RCC 7860 (cell line): Measurements from ENCODE around the gene ZNF821.
"Not testable (repeated sequence)": the region's sequence is repeated elsewhere in the genome, so short reads cannot be mapped to it uniquely, and the experiment has no call there.

Experiments used
- DNase-seq: peaks from one replicate; pipeline ENCODE4 v3.0.0-alpha.2; 2015; ENCODE audit warnings: low spot score
- FAIRE-seq: peaks from 2 replicates; lab custom pipeline; 2012; peaks lifted over from hg19 to GRCh38; lab: Jason Lieb, UNC

Gene ZNF821, protein sequence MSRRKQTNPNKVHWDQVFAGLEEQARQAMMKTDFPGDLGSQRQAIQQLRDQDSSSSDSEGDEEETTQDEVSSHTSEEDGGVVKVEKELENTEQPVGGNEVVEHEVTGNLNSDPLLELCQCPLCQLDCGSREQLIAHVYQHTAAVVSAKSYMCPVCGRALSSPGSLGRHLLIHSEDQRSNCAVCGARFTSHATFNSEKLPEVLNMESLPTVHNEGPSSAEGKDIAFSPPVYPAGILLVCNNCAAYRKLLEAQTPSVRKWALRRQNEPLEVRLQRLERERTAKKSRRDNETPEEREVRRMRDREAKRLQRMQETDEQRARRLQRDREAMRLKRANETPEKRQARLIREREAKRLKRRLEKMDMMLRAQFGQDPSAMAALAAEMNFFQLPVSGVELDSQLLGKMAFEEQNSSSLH

DNA sequence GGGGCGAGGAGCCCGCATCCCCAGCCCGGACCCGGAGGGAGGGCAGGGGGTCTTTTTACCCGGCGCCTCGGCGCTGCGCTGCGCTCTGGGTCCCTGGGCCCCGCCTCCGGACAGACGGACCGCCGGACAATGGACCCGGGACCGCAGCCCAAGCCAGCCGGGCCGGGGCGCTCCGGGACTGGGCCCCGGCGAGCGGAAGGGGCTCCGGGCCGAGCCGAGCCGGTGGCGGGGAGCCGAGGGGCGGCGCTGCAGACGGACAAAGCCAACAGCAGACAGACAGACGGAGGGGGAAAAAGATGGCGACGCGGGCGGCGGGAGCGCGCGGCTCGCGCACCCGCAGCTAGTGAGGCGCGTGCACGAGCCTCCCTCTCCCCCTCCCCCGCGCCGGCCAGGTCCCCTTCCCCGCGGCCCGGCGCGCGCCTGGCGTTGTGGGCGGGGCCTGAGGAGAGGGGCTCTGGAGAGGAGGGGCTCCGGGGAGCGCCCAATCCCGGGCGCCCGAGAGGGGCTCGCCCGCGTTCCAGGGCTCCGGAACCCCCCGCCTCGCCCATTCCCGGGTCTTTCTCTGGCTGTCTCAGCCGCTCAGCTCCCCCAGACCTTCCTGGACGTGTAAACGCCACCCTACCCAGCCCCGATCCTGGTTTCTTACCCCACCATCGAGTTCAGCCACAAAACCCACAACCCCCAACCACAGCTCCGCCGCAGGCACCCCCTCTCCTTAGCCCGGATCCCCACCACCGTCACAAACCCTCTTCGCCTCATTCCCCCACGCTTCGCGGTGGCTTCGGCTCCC is at the start of gene ZNF821:
TSS of gene ZNF821 (minus strand) at position 334 of the 790 bp plus-strand sequence. CDS start 4,236 bp downstream, outside the sequence.
- no peak for FAIRE-seq
- DNase-seq, result peak; percentile 23

DNA sequence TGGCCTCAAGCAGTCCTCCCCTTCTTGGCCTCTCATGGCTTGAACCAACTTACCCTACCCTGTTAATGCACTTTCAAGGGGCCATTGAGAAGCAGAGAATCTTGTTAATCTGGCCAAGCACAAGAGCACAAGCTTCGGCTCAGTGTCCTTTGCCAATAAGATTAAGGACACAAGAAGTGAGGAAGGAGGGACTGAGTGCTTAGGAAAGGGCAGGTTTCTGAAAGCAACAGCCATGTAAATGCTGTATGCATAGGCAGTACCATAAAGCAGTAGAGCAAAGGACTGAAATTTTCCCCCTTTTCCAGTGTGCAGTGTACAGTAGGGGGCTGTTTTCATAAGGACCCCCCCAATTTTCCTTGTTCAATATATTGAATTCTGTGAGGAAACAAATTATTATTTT is 49.0 kb upstream of the ZNF821 start:
- no peak for DNase-seq
- FAIRE-seq, result no peak

DNA sequence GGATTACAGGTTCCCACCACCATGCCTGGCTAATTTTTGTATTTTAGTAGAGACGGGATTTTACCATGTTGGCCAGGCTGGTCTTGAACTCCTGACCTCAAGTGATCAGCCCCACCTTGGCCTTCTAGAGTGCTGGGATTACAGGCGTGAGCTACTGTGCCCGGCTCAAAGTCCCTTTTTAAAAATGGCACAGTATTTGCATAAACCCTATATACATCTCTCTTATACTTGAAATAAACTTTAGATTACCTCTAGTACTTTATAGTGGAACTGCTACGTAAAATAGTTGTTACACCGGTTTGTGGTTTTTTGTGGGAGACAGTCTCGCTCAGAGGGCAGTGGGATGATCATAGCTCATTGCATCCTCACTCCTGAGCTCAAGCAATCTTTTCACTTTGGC is 47.6 kb upstream of the ZNF821 start:
- DNase-seq (no peak), FAIRE-seq (no peak)

DNA sequence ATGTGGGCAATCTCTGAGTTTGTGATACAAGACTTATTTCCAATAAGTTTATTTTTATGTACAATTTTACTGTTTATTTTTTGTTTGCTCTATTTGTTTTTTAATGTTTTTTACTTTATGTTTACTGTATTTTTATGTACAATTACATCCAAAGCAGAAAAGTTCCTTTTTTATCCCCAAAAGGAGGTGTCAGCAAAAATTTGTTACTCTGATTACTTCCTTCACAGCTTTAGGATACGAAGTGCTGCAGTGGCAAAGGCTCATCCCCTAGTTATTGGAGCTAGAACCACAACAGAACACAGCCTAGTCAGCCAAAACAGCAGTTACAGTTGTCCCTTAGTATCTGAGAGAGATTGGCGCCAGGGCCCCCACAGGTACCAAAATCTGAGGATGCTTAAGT is 47.0 kb upstream of the ZNF821 start:
- no peak for DNase-seq
- no peak for FAIRE-seq

DNA sequence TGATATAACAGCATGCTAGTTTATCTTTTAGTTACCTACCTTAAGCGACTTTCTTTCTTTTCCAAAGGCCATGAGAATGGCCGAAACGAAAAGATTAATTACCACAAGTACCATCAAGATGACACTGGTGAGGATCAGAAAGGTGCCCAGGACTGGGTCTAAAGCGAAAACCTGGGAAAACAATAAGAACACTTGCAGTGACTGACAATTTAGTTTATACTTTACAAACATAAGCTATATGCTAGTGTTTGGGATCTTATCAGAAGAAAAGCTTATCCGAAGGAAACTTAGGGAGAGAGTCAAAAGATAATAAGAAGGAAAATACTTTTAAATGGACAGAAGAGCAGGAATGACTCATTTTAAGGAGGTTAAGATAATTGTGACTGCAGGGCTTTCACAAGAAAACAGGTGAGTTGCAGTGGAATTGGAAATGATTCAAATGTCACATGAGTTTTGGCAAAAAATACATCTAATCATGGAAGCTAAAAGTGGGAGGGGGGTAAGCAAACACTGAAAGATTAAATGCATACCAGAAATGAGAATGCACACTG is 46.1 kb upstream of the ZNF821 start:
- no peak for FAIRE-seq
- DNase-seq, result no peak

DNA sequence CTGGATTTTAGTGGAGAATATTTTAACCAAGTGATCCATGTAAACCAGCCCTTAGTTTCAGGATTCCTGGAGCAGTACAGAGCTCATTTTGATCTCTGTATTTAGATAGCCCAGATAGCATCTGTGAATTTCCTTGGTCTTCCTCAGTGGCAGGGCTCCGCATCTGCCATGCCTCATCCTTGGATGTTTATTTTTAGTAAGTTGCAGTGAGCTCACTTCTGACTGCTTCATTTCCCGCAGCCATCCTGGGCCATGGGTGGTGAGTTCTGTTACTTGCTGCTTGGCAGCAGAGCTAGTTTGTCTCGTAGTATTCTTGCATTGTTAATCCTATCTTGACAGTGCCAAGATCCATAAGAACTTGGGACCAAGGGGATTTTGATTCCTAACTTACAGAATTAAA is 45.1 kb upstream of the ZNF821 start:
- no peak for FAIRE-seq
- DNase-seq, result peak; percentile 31

DNA sequence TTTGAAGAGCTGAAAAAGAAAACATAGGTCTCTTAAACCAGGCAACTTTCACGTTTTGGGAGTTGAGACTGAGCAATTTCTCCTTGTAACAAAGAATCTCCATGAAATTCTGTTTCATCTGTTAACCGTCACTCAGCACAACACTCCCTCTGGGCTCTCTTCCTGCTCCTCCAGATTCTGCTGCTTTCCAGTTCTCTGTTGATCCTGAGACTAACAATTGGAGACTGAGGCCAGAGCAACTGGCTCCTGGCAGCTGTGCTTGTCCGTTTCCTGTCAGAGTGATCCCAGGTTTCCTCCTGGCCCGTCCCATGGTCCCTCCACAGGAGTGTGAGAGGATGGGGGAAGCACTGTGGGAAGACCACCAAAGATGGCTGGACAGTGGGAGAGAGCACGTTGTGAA is 43.8 kb upstream of the ZNF821 start:
- FAIRE-seq, result no peak

DNA sequence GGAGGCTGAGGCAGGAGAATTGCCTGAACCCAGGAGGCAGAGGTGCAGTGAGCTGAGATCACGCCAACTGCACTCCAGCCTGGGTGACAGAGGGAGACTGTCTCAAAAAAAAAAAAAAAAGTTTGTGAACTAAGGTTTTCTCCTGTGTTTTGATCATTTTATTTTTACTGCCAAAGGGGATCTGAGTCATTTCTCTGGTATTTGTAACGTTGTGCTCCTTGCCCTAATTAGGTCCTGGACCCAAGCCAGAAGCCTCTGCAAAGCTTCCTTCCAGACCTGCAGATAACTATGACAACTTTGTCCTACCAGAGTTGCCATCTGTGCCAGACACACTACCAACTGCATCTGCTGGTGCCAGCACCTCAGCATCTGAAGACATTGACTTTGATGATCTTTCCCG is 43.4 kb upstream of the ZNF821 start:
- peak; percentile 61 for FAIRE-seq
- peak; percentile 83 for DNase-seq

More for the DNA sequence above, 43.8 kb upstream of the ZNF821 start:
- DNase-seq, result no peak

DNA sequence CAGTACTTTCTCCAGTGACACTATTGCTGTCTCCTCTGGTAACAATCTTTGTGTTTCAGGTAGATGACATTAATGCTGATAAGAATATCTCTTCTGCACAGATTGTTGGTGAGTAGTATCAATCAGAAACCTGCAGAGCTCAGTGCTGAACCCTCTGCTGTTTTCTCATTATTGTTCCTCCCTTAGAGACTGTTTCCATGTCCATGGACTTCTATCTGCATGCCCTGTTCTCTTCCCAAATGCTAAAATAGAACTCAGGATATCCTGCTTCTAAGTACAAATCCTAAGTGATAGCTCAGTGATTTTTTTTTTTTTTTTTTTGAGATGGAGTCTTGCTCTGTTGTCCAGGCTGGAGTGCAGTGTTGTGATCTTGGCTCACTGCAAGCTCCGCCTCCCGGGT is 40.7 kb upstream of the ZNF821 start:
- no peak for DNase-seq
- no peak for FAIRE-seq

DNA sequence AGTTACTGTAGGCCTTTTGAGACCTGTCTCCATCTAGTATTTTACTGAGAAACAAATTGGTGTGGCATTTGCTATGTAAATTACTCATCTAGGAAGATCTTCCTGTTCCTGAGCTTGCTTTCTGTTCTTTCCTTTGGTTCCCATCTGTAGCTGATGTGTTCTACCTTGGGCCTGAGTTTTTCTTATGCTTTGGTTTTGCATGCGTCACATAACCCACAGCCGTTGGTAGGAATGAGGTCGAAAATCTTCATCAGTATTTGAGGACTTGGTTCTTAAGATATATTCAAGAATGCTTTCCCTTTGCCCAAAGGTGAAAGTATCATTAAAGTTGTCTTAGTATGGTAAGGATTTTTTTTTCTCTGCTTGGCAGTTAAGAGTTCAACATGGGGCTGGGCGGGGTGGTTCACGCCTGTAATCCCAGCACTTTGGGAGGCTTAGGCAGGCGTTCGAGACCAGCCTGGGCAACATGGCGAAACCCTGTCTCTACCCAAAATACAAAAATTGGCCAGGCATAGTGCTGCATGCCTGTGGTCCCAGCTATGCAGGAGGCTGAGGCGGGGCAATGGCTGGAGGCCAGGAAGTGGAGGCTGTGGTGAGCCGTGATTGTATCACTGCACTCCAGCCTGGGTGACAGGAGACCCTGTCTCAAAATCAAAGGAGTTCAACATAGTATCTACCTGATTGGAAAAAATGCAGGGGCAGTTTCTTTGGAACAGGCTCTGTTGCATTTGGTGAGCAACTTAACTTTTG is 40.1 kb upstream of the ZNF821 start:
- FAIRE-seq, result no peak

DNA sequence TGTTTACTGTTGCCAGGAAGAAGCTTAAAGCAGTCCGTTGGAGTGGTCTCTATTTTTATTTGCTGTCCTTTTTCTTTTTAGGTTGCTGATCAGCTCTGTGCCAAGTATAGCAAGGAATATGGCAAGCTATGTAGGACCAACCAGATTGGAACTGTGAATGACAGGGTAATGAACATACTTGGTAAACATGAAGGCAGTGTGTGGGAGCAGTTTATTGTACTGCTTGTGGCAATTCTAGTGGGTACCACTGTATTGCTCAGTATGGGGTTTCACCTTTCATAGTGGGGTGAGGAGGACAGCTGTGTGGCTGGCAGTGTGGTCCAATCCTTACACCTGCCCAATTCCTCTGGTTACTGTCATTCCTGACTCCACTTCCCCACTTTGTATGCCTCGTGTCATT is 36.7 kb upstream of the ZNF821 start:
- no peak for FAIRE-seq
- DNase-seq, result no peak

More for the DNA sequence above, 40.1 kb upstream of the ZNF821 start:
- no peak for DNase-seq

DNA sequence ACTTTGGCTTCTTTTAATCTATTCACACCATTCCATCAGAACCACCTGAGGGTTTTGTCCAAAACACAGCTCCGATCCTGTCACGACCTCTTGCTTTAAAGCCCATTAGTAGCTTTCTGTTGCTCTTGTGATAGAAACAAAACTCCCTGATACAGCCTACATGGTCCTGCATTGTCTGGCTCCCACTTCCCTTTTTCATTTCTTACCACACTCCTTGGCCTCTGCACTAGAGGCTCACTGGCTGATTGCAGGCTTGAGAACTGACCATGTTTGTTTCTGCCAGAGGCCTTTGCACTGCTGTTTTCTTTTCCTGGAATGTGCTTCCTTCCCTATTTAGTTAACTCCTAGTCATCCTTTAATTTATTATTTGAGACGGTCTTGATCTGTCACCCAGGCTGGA is 35.1 kb upstream of the ZNF821 start:
- no peak for DNase-seq
- FAIRE-seq, result no peak

DNA sequence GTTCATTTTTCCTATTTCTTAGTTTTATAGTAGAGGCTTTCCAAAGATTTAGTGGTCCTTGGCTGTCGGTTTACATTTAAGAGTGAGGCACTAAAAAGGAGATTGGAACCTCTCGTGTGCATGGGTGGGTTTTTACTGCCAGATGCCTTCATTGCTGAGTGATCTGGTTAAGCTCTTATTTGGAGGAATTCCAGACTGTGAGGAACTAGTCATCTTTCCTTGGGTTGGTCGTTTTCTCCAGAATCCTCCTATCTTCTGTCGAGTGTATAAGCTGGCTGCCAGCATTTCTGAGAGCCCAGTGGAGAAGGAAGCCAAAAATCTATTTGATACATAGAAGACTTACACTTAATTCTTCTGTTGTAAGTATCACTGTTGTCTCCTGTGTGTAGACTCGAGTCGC is 33.9 kb upstream of the ZNF821 start:
- FAIRE-seq (no peak), DNase-seq (peak; percentile 10)

DNA sequence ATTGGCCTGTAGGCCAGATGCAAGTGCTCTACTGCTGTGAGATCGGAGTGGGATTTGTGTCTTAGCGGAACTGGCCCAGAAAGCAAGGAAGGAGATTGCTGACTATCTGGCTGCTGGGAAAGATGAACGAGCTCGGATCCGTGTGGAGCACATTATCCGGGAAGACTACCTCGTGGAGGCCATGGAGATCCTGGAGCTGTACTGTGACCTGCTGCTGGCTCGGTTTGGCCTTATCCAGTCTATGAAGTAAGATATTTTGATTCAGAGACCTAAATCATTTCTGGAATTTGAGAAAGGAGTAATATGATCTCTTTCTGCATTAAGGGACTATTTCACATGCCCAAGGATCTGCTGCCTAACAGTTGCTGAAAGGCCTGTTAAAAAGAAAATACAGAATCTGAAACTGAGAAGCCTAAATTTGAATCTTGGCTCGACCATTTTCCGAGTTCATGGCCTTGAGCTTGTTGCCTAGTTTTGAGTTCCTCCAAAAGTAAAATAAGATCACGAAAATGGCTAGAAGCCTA is 32.5 kb upstream of the ZNF821 start:
- FAIRE-seq, result no peak
- DNase-seq, result no peak

DNA sequence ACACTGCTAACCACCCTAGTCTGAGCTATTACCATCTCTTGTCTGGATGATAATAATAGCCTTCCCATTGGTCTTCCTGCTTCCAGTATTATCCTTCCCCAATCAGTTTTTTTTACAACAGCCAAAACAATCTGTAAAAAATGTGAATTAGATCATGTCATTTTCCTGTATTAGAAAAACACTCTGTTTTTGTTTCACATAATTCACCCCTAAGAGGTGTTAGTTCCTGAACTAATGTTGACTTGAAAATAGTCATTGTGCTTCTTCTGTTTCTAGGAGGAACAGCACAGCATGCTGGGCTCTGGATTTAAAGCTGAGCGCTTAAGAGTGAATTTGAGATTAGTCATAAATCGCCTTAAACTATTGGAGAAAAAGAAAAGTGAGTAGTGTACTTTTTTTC is 31.4 kb upstream of the ZNF821 start:
- FAIRE-seq (no peak), DNase-seq (no peak)

DNA sequence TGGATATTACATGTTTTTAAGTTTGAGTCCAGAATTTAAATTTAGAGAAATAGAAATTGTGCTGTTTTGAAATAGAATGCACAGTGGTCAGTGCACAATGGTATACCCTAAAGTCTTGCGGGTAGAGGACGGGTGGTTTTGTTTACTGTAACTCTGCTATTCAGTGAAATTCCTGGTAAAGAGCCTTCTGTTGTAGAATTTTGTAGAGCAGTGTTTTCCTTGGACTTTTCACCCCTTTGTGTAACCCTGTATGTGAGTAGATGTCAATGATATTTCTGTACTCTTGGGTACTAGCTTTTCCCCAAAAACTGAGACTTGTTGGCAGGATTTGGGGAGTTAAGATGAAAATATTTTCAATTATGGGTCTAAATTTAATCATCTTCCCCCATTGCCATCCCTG is 30.8 kb upstream of the ZNF821 start:
- no peak for DNase-seq
- FAIRE-seq, result no peak

DNA sequence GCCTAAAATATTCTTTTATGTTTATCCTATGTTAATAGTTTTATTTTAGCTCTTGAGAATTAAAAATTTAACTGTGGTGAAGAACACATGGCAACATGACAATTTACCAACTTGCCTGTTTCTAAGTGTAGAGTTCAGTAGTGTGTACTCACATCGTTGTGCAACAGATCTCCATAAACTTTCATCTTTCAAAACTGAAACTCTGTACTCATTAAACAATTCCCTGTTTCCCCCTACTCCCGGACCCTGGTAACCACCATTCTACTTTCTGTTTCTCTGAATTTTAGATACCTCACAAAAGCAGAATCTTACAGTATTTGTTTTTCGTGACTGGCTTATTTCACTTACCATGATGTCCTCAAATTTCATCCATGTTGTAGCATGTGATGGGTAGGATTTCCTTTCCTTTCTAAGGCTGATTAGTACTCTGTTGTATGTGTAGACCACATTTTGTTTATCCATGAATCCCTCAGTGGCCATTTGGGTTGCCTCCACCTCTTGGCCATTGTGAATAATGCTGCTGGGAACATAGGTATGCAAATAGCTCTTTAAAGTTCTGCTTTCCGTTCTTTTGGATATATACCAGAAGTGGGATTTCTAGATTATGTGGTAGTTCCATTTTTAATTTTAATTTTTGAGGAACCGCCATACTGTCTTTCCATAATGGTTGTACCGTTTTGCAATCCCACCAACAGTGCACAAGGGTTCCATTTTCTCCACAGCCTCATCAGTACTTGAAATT is 28.7 kb upstream of the ZNF821 start:
- FAIRE-seq, result no peak
- DNase-seq, result no peak

DNA sequence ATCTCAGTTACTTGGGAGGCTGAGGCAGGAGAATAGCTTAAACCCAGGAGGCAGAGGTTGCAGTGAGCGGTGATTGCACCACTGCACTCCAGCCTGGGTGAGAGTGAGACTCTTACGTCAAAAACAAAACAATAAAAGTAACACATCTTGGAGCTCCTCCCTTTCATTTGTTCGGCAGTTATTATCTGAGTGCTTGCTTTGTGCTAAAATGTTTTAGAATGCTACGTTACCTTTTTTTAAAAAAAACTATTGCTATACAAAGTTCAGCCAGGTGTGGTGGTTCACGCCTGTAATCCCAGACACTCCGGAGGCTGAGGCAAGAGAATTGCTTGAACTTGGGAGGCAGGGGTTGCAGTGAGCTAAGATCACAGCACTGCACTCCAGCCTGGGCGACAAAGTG is 27.1 kb upstream of the ZNF821 start:
- no peak for DNase-seq
- FAIRE-seq, result no peak

DNA sequence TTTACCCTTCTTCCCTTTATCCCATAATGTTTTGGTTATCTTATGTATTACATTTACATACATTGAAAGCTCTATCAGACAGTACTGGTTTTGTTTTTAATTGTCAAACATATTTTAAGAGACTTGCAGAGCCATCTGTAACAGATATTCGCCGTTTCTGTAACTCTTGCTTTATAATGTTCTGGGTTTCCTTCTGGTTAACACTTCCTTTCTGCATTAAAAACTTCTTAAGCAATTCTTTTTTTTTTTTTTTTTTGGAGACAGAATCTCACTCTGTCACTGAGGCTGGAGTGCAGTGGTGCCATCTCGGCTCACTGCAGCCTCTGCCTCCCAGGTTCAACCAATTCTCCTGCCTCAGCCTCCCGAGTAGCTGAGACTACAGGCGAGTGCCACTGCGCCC is 21.8 kb upstream of the ZNF821 start:
- DNase-seq, FAIRE-seq: not testable (repeated sequence)

DNA sequence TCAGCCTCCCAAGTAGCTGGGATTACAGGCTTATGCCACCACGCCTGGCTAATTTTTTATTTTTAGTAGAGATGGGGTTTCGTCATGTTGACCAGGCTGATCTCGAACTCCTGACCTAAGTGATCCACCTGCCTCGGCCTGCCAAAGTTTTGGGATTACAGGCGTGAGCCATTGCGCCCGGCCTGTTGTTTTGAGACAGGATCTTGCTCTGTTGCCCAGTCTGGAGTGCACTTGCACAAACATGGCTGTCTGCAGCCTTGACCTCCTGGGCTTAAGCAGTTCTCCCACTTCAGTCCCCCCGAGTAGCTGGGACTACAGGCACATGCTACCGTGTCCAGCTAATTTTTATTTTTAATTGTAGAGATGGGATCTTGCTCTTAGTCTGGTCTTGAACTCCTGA is 20.3 kb upstream of the ZNF821 start:
- DNase-seq (no peak), FAIRE-seq (no peak)
